ENCODE measurements around the gene RUFY3.

DNA sequence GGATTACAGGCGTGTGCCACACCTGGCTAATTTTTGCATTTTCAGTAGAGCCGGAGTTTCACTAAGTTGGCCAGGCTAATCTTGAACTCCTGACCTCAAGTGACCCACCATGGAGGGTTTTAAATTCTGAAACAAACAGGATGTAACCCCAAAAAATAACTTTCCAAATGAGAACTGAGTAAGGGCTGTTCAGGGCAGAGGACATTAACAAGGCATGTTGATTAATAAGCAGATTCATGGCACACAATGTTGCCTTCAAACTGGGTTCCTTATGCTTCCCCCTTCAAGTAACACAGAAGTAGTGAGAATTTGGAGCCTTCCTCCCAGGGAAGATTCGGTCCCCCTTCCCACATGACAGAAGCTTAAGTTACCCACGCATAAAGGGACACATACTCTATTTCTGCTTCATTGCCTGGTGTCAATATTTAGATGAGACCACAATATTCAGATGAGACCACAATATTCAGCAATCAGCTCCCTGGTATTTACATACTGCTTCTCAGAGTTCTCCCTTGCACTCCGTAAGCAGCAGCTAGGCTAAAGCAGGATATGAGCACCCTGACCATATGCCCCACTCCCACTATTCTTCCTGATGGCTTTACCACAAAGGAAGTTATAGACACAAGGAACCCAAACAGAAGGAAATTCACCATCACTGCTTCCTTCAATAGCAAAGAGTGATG lies 96.5 kb downstream of the RUFY3 start:
- TF ChIP-seq, protein P1, sequence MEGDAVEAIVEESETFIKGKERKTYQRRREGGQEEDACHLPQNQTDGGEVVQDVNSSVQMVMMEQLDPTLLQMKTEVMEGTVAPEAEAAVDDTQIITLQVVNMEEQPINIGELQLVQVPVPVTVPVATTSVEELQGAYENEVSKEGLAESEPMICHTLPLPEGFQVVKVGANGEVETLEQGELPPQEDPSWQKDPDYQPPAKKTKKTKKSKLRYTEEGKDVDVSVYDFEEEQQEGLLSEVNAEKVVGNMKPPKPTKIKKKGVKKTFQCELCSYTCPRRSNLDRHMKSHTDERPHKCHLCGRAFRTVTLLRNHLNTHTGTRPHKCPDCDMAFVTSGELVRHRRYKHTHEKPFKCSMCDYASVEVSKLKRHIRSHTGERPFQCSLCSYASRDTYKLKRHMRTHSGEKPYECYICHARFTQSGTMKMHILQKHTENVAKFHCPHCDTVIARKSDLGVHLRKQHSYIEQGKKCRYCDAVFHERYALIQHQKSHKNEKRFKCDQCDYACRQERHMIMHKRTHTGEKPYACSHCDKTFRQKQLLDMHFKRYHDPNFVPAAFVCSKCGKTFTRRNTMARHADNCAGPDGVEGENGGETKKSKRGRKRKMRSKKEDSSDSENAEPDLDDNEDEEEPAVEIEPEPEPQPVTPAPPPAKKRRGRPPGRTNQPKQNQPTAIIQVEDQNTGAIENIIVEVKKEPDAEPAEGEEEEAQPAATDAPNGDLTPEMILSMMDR (IDR thresholded peaks at IDR 0.05) = no peak
- TF ChIP-seq POLR2A (IDR thresholded peaks at IDR 0.05; ENCODE audit: low read length) (no peak), ESRRA (IDR thresholded peaks at IDR 0.05; ENCODE audit: borderline replicate concordance, low read length) (no peak), CHD2 (IDR thresholded peaks at IDR 0.05; ENCODE audit: low read length, partially characterized antibody) (no peak), EP300 (IDR thresholded peaks at IDR 0.05) (no peak), EHMT2 (IDR thresholded peaks at IDR 0.05; ENCODE audit: low read depth) (no peak), MYC (IDR thresholded peaks at IDR 0.05; ENCODE audit: borderline replicate concordance, low read length) (no peak), POLR2AphosphoS2 (conservative IDR thresholded peaks at IDR 0.05; ENCODE audit: low read length) (no peak), MAFK (IDR thresholded peaks at IDR 0.05; ENCODE audit: partially characterized antibody) (no peak), CBX2 (IDR thresholded peaks at IDR 0.05; ENCODE audit: borderline replicate concordance, low read depth) (no peak), RCOR1 (IDR thresholded peaks at IDR 0.05; ENCODE audit: low read depth, low read length) (no peak), JUNB (IDR thresholded peaks at IDR 0.05) (no peak)
- TF ChIP-seq, protein P2, sequence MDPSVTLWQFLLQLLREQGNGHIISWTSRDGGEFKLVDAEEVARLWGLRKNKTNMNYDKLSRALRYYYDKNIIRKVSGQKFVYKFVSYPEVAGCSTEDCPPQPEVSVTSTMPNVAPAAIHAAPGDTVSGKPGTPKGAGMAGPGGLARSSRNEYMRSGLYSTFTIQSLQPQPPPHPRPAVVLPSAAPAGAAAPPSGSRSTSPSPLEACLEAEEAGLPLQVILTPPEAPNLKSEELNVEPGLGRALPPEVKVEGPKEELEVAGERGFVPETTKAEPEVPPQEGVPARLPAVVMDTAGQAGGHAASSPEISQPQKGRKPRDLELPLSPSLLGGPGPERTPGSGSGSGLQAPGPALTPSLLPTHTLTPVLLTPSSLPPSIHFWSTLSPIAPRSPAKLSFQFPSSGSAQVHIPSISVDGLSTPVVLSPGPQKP (IDR thresholded peaks at IDR 0.05; ENCODE audit: low read depth, low read length) = no peak
- TF ChIP-seq, protein P3, sequence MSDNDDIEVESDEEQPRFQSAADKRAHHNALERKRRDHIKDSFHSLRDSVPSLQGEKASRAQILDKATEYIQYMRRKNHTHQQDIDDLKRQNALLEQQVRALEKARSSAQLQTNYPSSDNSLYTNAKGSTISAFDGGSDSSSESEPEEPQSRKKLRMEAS (IDR thresholded peaks at IDR 0.05) = no peak
